CD4-positive, alpha-beta T cell (primary cell): ENCODE results near the gene CORO7. TPM values are rescaled to one million over a fixed set of nuclear protein-coding genes. Genes with fewer than 3 reads are reported as not detected.

ENCODE experiments used
- ATAC-seq: fragments of 200-7000 bp; cut with Tn5 transposase; one replicate; pipeline ENCODE4 v1.10.0; 2022; ENCODE audit warnings: mild to moderate bottlenecking; ENCODE audit not compliant: poor library complexity
- CTCF ChIA-PET: fragments of 350-600 bp; sonication (Branson Sonifier 250); formaldehyde crosslinking; loops from one replicate; lab custom pipeline; 2021; ENCODE audit warnings: antibody characterized with exemption, inconsistent platforms; lab: Charles Lee
- POLR2A ChIA-PET: fragments of 350-600 bp; sonication (Branson Sonifier 250); formaldehyde crosslinking; loops from one replicate; lab custom pipeline; 2021; ENCODE audit warnings: antibody characterized with exemption, inconsistent platforms; lab: Charles Lee
- DNase-seq, 14 experiments: peaks; one replicate each; pipeline ENCODE4 v3.0.0-alpha.2; 2013 to 2020; ENCODE audit warnings: mixed read lengths in 2 of 14
- H3K27ac ChIP-seq, 2 donors: one replicate each; pipeline versions ENCODE4 v1.5.1 to v1.7.0; 2013; ENCODE audit warnings: low read length in 2 of 2, low read depth in 1 of 2, mild to moderate bottlenecking in 1 of 2
- H3K27me3 ChIP-seq, 2 experiments: 1 replicate in 1 of 2; 2 replicates in 1 of 2; pipeline versions ENCODE4 v1.6.1 to v1.7.0; 2013; ENCODE audit warnings: low read length in 2 of 2, control low read depth in 1 of 2, mild to moderate bottlenecking in 1 of 2, moderate library complexity in 1 of 2; ENCODE audit not compliant: insufficient read depth in 2 of 2, control insufficient read depth in 1 of 2
- H3K36me3 ChIP-seq: one replicate; pipeline ENCODE4 v1.6.1; 2013; ENCODE audit warnings: low read length, control low read depth; ENCODE audit not compliant: insufficient read depth
- H3K4me1 ChIP-seq: one replicate; pipeline ENCODE4 v1.6.1; 2013; ENCODE audit warnings: low read length, control low read depth; ENCODE audit not compliant: insufficient read depth
- H3K4me3 ChIP-seq: one replicate; pipeline ENCODE4 v1.5.1; 2013; ENCODE audit warnings: mild to moderate bottlenecking, low read length, moderate library complexity
- H3K9me3 ChIP-seq, 2 experiments: 1 replicate in 1 of 2; 2 replicates in 1 of 2; pipeline versions ENCODE4 v1.6.1 to v1.7.0; 2013; ENCODE audit warnings: low read length in 2 of 2, mild to moderate bottlenecking in 2 of 2, control low read depth in 1 of 2, moderate library complexity in 1 of 2; ENCODE audit not compliant: control insufficient read depth in 1 of 2, insufficient read depth in 1 of 2
- H3K27ac Mint-ChIP-seq: one replicate; pipeline ENCODE4 v1.8.0; 2020; ENCODE audit warnings: mixed read lengths
- H3K27me3 Mint-ChIP-seq: one replicate; pipeline ENCODE4 v1.8.0; 2021; ENCODE audit warnings: mixed read lengths
- H3K36me3 Mint-ChIP-seq: one replicate; pipeline ENCODE4 v1.8.0; 2021; ENCODE audit warnings: low read depth, mixed read lengths
- H3K4me1 Mint-ChIP-seq: one replicate; pipeline ENCODE4 v1.8.0; 2021; ENCODE audit warnings: low read depth, mixed read lengths
- H3K4me3 Mint-ChIP-seq: one replicate; pipeline ENCODE4 v1.8.0; 2020; ENCODE audit warnings: mild to moderate bottlenecking, mixed read lengths
- H3K9me3 Mint-ChIP-seq: one replicate; pipeline ENCODE4 v1.8.0; 2020; ENCODE audit warnings: mixed read lengths
- CTCF ChIP-seq: fragments of 200-600 bp; IDR thresholded peaks from one replicate; pipeline ENCODE4 v1.8.0; 2022; ENCODE audit warnings: antibody characterized with exemption, mild to moderate bottlenecking
- intact Hi-C, 2 experiments: fragments of 100-400 bp; cut with DNase I in 1 of 2; cut with micrococcal nuclease in 1 of 2; formaldehyde crosslinking; loops; one replicate each; pipeline versions ENCODE4 v1.15.1 to v1.9.0; 2023 to 2025; cut with DNase I, micrococcal nuclease
- total RNA-seq, 174 experiments: library from RNA in 2 of 174; stranded (reverse) in 2 of 174; gene quantifications; one replicate each; pipeline ENCODE4 v1.2.3 and lab custom pipeline; 2021 to 2026

CORO7 gene
- total RNA-seq, 2 experiments from 2014 or later: 801 to 805 TPM

GRCh38 chr16:4328782-4329775, 87.3 kb downstream of the CORO7 start:
- Histone ChIP-seq H3K36me3 (no peaks in the 10 kb centered on the region), H3K4me3 (no peak overlapping the region), H3K9me3 (no peaks in the 10 kb centered on the region), H3K4me1 (peaks cover 19% of the 10 kb centered on the region), H3K27ac (no peak overlapping the region), H3K27me3 (peaks cover 4 to 9% of the 10 kb centered on the region in 2 experiments)
- ChIA-PET CTCF (interaction anchor here (1.1 to 2.6 kb wide), 7 partner anchors 12 to 56 kb away, joined by 4 to 20 read pairs (median 5); partner anchors contain the start of gene TFAP4), POLR2A (interaction anchor here (0.7 to 2.2 kb wide), 4 partner anchors 17 to 75 kb away, joined by 3 to 9 read pairs (median 5); no protein-coding TSS in a partner anchor)
- intact Hi-C loops: loop anchor here in 1 of 2 experiments (2.0 kb wide), 2 partner anchors 20 to 128 kb away; no protein-coding TSS in a partner anchor
- Mint-ChIP-seq H3K9me3 (no peaks in the 10 kb centered on the region), H3K27me3 (no peaks in the 10 kb centered on the region), H3K4me1 (no peaks in the 10 kb centered on the region), H3K27ac (no peak overlapping the region), H3K36me3 (no peaks in the 10 kb centered on the region), H3K4me3 (no peak overlapping the region)
- no peak for ATAC-seq
- no peak for DNase-seq
- TF ChIP-seq CTCF: no peak

GRCh38 chr16:4328046-4328781, 88.2 kb downstream of the CORO7 start:
- no peaks in the 10 kb centered on the region for H3K36me3 ChIP-seq
- intact Hi-C loops: loop anchor here in 1 of 2 experiments (2.0 kb wide), 2 partner anchors 19 to 127 kb away; no protein-coding TSS in a partner anchor
- CTCF ChIA-PET: interaction anchor here (0.9 to 1.7 kb wide), 7 partner anchors 11 to 74 kb away, joined by 3 to 12 read pairs (median 5); partner anchors contain the start of gene TFAP4
- POLR2A ChIA-PET: interaction anchor here (0.7 to 2.2 kb wide), 6 partner anchors 13 to 75 kb away, joined by 3 to 9 read pairs (median 4); no protein-coding TSS in a partner anchor
- ATAC-seq (peak; percentile 84), DNase-seq (peak; percentile 21 to 78 (median 54))
- H3K4me1 Mint-ChIP-seq: no peaks in the 10 kb centered on the region
- H3K27ac ChIP-seq: no peak overlapping the region
- H3K4me3 ChIP-seq: peak overlapping the region; percentile 38
- no peak overlapping the region for H3K27ac Mint-ChIP-seq
- peak; percentile 36 for TF ChIP-seq CTCF
- no peaks in the 10 kb centered on the region for H3K9me3 ChIP-seq
- H3K9me3 Mint-ChIP-seq: no peaks in the 10 kb centered on the region
- H3K36me3 Mint-ChIP-seq: no peaks in the 10 kb centered on the region
- H3K4me3 Mint-ChIP-seq: peak overlapping the region; percentile 67
- H3K27me3 Mint-ChIP-seq: no peaks in the 10 kb centered on the region
- H3K4me1 ChIP-seq: peaks cover 19% of the 10 kb centered on the region
- H3K27me3 ChIP-seq: peaks cover 4 to 9% of the 10 kb centered on the region in 2 experiments
